Brain pericyte (primary cell): Measurements from ENCODE around the gene PAH.

Experiments used
- DNase-seq: peaks from one replicate; pipeline ENCODE4 v3.0.0-alpha.2; 2012; ENCODE audit warnings: low read depth, low spot score

PAH gene

GRCh38 chr12:102950107-102950949 lies 33.3 kb upstream of the PAH start:
- DNase-seq: no peak

GRCh38 chr12:102948941-102949352 lies 31.9 kb upstream of the PAH start:
- no peak for DNase-seq

- no peak for DNase-seq
Measured at GRCh38 chr12:102946042-102946441, 29.0 kb upstream of the PAH start.

- no peak for DNase-seq
Measured at GRCh38 chr12:102939670-102940222, 22.7 kb upstream of the PAH start.

- DNase-seq: no peak
Measured at GRCh38 chr12:102939059-102939458, 22.0 kb upstream of the PAH start.

GRCh38 chr12:102933168-102933567 lies 16.1 kb upstream of the PAH start:
- DNase-seq: no peak

- no peak for DNase-seq
Measured at GRCh38 chr12:102927220-102927619, 10.2 kb upstream of the PAH start.

GRCh38 chr12:102921240-102921639 lies 4.2 kb upstream of the PAH start:
- DNase-seq: no peak

GRCh38 chr12:102920271-102920670 lies 3.2 kb upstream of the PAH start:
- DNase-seq: no peak

GRCh38 chr12:102918840-102919239 lies 1.8 kb upstream of the PAH start:
- no peak for DNase-seq

GRCh38 chr12:102916252-102917025 lies 605 bp downstream of the PAH start:
- no peak for DNase-seq

- DNase-seq: no peak
Measured at GRCh38 chr12:102913453-102914226, 3.4 kb downstream of the PAH start.

- no peak for DNase-seq
Measured at GRCh38 chr12:102912258-102912657, 4.8 kb downstream of the PAH start.

GRCh38 chr12:102911320-102911719 lies 5.7 kb downstream of the PAH start:
- no peak for DNase-seq

GRCh38 chr12:102910792-102911191 lies 6.3 kb downstream of the PAH start:
- DNase-seq: no peak

- no peak for DNase-seq
Measured at GRCh38 chr12:102910137-102910536, 6.9 kb downstream of the PAH start.

- DNase-seq: no peak
Measured at GRCh38 chr12:102907918-102908317, 9.1 kb downstream of the PAH start.

- no peak for DNase-seq
Measured at GRCh38 chr12:102905229-102905628, 11.8 kb downstream of the PAH start.

GRCh38 chr12:102903337-102904007 lies 13.6 kb downstream of the PAH start:
- DNase-seq: no peak

GRCh38 chr12:102902093-102902492 lies 15.0 kb downstream of the PAH start:
- no peak for DNase-seq

GRCh38 chr12:102900389-102900788 lies 16.7 kb downstream of the PAH start:
- DNase-seq: no peak
